CD4-positive, CD25-positive, alpha-beta regulatory T cell (primary cell): ENCODE data around the gene NXN. TPM values are rescaled to one million over a fixed set of nuclear protein-coding genes. Genes with fewer than 3 reads are reported as not detected.
A peak's percentile ranks its signal among the peaks of the same experiment; 100 is the strongest.

Source experiments
- ATAC-seq, 2 donors: fragments of 150-1000 bp; cut with Tn5 transposase; one replicate each; pipeline ENCODE4 v1.10.0; 2021; ENCODE audit warnings: low read depth in 2 of 2, moderate number of reproducible peaks in 2 of 2, moderate library complexity in 1 of 2
- DNase-seq, 3 donors: peaks; one replicate each; pipeline versions ENCODE4 v3.0.0 to v3.0.0-alpha.2; 2012 to 2022; ENCODE audit warnings: mixed read lengths in 1 of 3
- H3K27ac ChIP-seq: one replicate; pipeline ENCODE4 v1.7.0; 2013; ENCODE audit warnings: mild to moderate bottlenecking, low read length; ENCODE audit not compliant: insufficient read depth, poor library complexity, severe bottlenecking
- H3K27me3 ChIP-seq: one replicate; pipeline ENCODE4 v1.7.0; 2013; ENCODE audit warnings: low read length; ENCODE audit not compliant: control insufficient read depth, insufficient read depth
- H3K36me3 ChIP-seq: one replicate; pipeline ENCODE4 v1.7.0; 2013; ENCODE audit warnings: mild to moderate bottlenecking, low read length, moderate library complexity; ENCODE audit not compliant: control insufficient read depth, insufficient read depth
- H3K4me1 ChIP-seq: 2 replicates; pipeline ENCODE4 v1.7.0; 2013; ENCODE audit warnings: mild to moderate bottlenecking, low read length; ENCODE audit not compliant: insufficient read depth, control insufficient read depth, poor library complexity, severe bottlenecking
- H3K4me3 ChIP-seq: one replicate; pipeline ENCODE4 v1.7.0; 2013; ENCODE audit warnings: low read depth, mild to moderate bottlenecking, low read length, moderate library complexity
- H3K9me3 ChIP-seq, 2 experiments: 1 replicate in 1 of 2; 2 replicates in 1 of 2; pipeline ENCODE4 v1.7.0; 2013; ENCODE audit warnings: low read length in 2 of 2, mild to moderate bottlenecking in 1 of 2, moderate library complexity in 1 of 2; ENCODE audit not compliant: control insufficient read depth in 2 of 2
- H3K27ac Mint-ChIP-seq, 3 donors: one replicate each; pipeline ENCODE4 v1.8.0; 2020 to 2022; ENCODE audit warnings: mild to moderate bottlenecking in 3 of 3, mixed read lengths in 3 of 3, moderate library complexity in 2 of 3
- H3K27me3 Mint-ChIP-seq: one replicate; pipeline ENCODE4 v1.8.0; 2022; ENCODE audit warnings: mild to moderate bottlenecking, mixed read lengths
- H3K36me3 Mint-ChIP-seq: one replicate; pipeline ENCODE4 v1.8.0; 2020; ENCODE audit warnings: mixed read lengths
- H3K4me1 Mint-ChIP-seq, 4 donors: one replicate each; pipeline ENCODE4 v1.8.0; 2020 to 2022; ENCODE audit warnings: mixed read lengths in 4 of 4, mild to moderate bottlenecking in 1 of 4
- H3K4me3 Mint-ChIP-seq, 4 donors: one replicate each; pipeline ENCODE4 v1.8.0; 2020 to 2022; ENCODE audit warnings: mild to moderate bottlenecking in 4 of 4, mixed read lengths in 4 of 4, moderate library complexity in 3 of 4
- H3K9me3 Mint-ChIP-seq, 7 donors: one replicate each; pipeline ENCODE4 v1.8.0; 2020 to 2022; ENCODE audit warnings: mixed read lengths in 7 of 7, mild to moderate bottlenecking in 3 of 7, moderate library complexity in 2 of 7
- polyA plus RNA-seq, 4 donors: library from polyadenylated mRNA; unstranded; fragments of 300-500 nt; fragmentation: Illumina TruSeq; gene quantifications; one replicate each; pipeline ENCODE4 v1.2.3, GENCODE V29; 2021
- total RNA-seq: library from RNA; stranded (reverse); gene quantifications from one replicate; pipeline ENCODE4 v1.2.3, GENCODE V29; 2022

NXN gene
- total and polyA plus RNA-seq, 5 donors from 2014 or later: 0.44 to 0.89 (median 0.65) TPM

- Histone ChIP-seq H3K4me3 (no peak overlapping the region), H3K36me3 (peaks cover 64% of the 10 kb centered on the region), H3K4me1 (peaks cover 3% of the 10 kb centered on the region), H3K9me3 (no peaks in the 10 kb centered on the region), H3K27me3 (no peaks in the 10 kb centered on the region), H3K27ac (no peak overlapping the region)
- DNase-seq: no peak
- H3K27ac Mint-ChIP-seq: no peak overlapping the region
- H3K9me3 Mint-ChIP-seq: no peaks in the 10 kb centered on the region
- H3K27me3 Mint-ChIP-seq: no peaks in the 10 kb centered on the region
- H3K36me3 Mint-ChIP-seq: peaks cover 31% of the 10 kb centered on the region
- no peak overlapping the region for H3K4me3 Mint-ChIP-seq
- ATAC-seq: no peak
- peaks cover 2 to 7% (median 3%) of the 10 kb centered on the region in 4 donors for H3K4me1 Mint-ChIP-seq
These were observed 24.6 kb upstream of the NXN start for GRCh38 chr17:1003972-1004768.

- Mint-ChIP-seq H3K4me1 (peaks cover 6 to 12% (median 7%) of the 10 kb centered on the region in 4 donors), H3K9me3 (no peaks in the 10 kb centered on the region), H3K27me3 (no peaks in the 10 kb centered on the region), H3K4me3 (no peak overlapping the region), H3K27ac (no peak overlapping the region), H3K36me3 (peaks cover 31% of the 10 kb centered on the region)
- Histone ChIP-seq H3K27me3 (no peaks in the 10 kb centered on the region), H3K4me3 (no peak overlapping the region), H3K27ac (no peak overlapping the region), H3K36me3 (peaks cover 64% of the 10 kb centered on the region), H3K4me1 (peaks cover 8% of the 10 kb centered on the region), H3K9me3 (no peaks in the 10 kb centered on the region)
- ATAC-seq (no peak), DNase-seq (no peak)
These were observed 24.0 kb upstream of the NXN start for GRCh38 chr17:1003633-1003971.

DNA sequence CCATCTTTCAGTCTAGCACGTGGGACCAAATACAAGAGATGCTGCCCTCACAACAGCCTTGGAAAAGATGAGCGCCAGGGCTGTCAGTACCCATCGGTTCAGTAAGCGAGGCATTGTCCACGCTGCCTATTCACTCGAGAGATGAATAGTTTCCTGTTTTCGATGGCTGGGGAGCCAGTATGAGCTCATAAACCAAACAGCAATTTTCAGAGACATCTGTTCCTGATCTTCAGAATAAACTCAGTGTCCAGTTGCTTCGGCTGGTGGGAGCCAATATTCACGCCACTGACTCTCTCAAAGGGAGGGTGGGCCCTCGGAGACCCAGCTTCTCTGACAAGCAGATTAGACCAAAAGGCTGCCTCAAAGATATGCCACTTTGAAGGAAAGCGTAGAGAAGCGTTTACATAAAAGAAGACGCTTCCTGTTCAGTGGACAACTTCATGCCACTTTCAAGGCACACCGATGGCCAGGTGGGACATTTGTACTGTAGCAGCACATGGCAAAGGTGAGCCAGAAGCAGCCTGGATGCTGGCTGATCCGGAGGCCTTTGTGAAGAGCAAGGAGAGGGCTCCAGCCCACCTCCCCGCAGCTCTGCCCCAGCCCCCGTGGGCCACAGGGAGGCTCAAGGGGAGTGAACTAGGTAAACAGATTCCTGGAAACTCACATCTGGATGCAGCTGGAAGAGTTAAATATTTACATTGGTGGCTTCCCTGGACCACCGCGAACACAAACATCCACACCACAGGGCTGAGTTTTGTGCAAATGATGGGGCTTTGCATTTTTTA is 23.4 kb upstream of the NXN start:
- Mint-ChIP-seq H3K27ac (peak overlapping the region in 1 of 3 donors; percentile 63), H3K36me3 (peaks cover 31% of the 10 kb centered on the region), H3K4me1 (peaks cover 7 to 19% (median 12%) of the 10 kb centered on the region in 4 donors), H3K27me3 (no peaks in the 10 kb centered on the region), H3K9me3 (no peaks in the 10 kb centered on the region), H3K4me3 (no peak overlapping the region)
- DNase-seq: no peak
- Histone ChIP-seq H3K9me3 (no peaks in the 10 kb centered on the region), H3K4me1 (peaks cover 11% of the 10 kb centered on the region), H3K36me3 (peaks cover 60% of the 10 kb centered on the region), H3K27me3 (no peaks in the 10 kb centered on the region), H3K27ac (no peak overlapping the region), H3K4me3 (no peak overlapping the region)
- no peak for ATAC-seq

DNA sequence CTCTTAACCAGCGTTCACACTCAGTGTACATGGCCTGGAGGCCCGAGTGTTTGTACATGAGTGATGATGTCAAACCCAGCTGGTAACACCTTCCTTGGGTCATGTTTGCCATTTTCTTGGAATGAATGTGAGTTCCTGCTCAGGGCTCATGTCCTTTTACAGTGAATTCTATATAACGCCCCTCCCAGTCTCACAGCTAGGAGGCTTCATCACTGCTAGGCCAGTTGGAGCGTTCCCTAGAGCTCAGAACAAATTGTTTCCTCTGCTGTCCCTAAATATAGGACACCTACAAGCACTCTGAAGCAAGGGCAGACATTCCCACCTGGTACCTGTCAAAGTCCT is 22.8 kb upstream of the NXN start:
- H3K9me3 Mint-ChIP-seq: no peaks in the 10 kb centered on the region
- Histone ChIP-seq H3K4me3 (no peak overlapping the region), H3K36me3 (peaks cover 54% of the 10 kb centered on the region), H3K4me1 (peaks cover 17% of the 10 kb centered on the region), H3K27me3 (no peaks in the 10 kb centered on the region), H3K27ac (no peak overlapping the region), H3K9me3 (no peaks in the 10 kb centered on the region)
- H3K36me3 Mint-ChIP-seq: peaks cover 31% of the 10 kb centered on the region
- H3K27me3 Mint-ChIP-seq: no peaks in the 10 kb centered on the region
- H3K4me3 Mint-ChIP-seq: peak overlapping the region in 1 of 4 donors; percentile 53
- peak overlapping the region in 1 of 3 donors; percentile 50 for H3K27ac Mint-ChIP-seq
- ATAC-seq: no peak
- H3K4me1 Mint-ChIP-seq: peaks cover 7 to 25% (median 16%) of the 10 kb centered on the region in 4 donors
- no peak for DNase-seq

DNA sequence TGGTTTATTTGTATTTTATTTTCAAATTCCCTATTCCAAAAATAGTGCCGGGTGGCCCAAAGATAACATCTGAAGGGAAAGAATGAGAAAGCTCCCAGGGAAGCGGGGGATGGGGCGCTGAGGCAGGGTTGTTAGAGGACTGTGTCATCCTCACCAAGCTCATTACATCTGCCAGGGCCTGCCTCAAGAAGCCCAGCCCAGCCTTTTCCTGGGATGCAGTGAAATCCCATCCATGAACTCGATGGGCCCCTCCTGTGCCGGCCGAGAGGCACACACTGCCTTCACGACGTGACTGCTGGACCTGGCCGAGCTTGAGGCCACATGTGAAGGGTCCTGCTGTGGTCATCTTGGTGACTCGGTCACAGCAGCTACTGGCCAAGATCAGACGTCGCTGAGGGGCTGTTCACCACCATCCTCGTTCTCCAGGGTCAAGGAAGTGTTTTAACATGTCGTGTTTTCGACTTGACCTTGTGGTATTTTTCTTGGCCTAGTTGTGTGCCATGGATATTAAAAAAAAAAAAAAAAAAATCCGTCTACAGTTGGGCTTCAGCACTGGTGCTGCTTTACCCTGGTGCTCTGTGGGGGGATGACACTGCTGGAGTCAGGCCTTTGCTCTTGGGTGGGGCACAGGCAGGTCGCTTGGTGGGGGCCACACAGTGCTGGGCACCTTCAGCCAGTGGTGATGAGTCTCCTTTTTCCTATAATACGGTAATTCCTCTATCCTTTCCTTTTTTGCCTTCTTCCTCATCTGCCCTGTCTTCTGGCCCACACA is 22.2 kb upstream of the NXN start:
- H3K27ac ChIP-seq: no peak overlapping the region
- H3K27ac Mint-ChIP-seq: peak overlapping the region in 1 of 3 donors; percentile 50
- H3K4me3 ChIP-seq: no peak overlapping the region
- peaks cover 54% of the 10 kb centered on the region for H3K36me3 ChIP-seq
- ATAC-seq (no peak), DNase-seq (no peak)
- H3K27me3 Mint-ChIP-seq: peaks cover 2% of the 10 kb centered on the region
- peaks cover 20% of the 10 kb centered on the region for H3K4me1 ChIP-seq
- H3K36me3 Mint-ChIP-seq: peaks cover 31% of the 10 kb centered on the region
- peaks cover 10 to 28% (median 18%) of the 10 kb centered on the region in 4 donors for H3K4me1 Mint-ChIP-seq
- no peaks in the 10 kb centered on the region for H3K9me3 ChIP-seq
- H3K27me3 ChIP-seq: no peaks in the 10 kb centered on the region
- H3K9me3 Mint-ChIP-seq: no peaks in the 10 kb centered on the region
- H3K4me3 Mint-ChIP-seq: peak overlapping the region in 1 of 4 donors; percentile 53

- H3K9me3 ChIP-seq: no peaks in the 10 kb centered on the region
- H3K36me3 ChIP-seq: peaks cover 51% of the 10 kb centered on the region
- H3K27me3 ChIP-seq: no peaks in the 10 kb centered on the region
- Mint-ChIP-seq H3K27me3 (peaks cover 6% of the 10 kb centered on the region), H3K9me3 (no peaks in the 10 kb centered on the region), H3K36me3 (peaks cover 31% of the 10 kb centered on the region), H3K4me1 (peaks cover 12 to 33% (median 20%) of the 10 kb centered on the region in 4 donors), H3K4me3 (peak overlapping the region in 1 of 4 donors; percentile 18), H3K27ac (peak overlapping the region in 2 of 3 donors; percentile 36 to 52)
- ATAC-seq (no peak), DNase-seq (no peak)
- H3K27ac ChIP-seq: no peak overlapping the region
- H3K4me1 ChIP-seq: peaks cover 24% of the 10 kb centered on the region
- H3K4me3 ChIP-seq: no peak overlapping the region
These were observed 21.3 kb upstream of the NXN start for GRCh38 chr17:1000597-1001461.

- DNase-seq (no peak), ATAC-seq (no peak)
- no peak overlapping the region for H3K27ac ChIP-seq
- Mint-ChIP-seq H3K4me1 (peaks cover 12 to 33% (median 20%) of the 10 kb centered on the region in 4 donors), H3K36me3 (peaks cover 19% of the 10 kb centered on the region), H3K4me3 (peak overlapping the region; percentile 95 to 99 (median 97)), H3K9me3 (peaks cover 0 to 16% (median 0%) of the 10 kb centered on the region in 7 donors), H3K27me3 (peaks cover 6% of the 10 kb centered on the region), H3K27ac (peak overlapping the region; percentile 70 to 96 (median 95))
- no peaks in the 10 kb centered on the region for H3K27me3 ChIP-seq
- peak overlapping the region; percentile 92 for H3K4me3 ChIP-seq
- H3K36me3 ChIP-seq: peaks cover 35% of the 10 kb centered on the region
- peaks cover 24% of the 10 kb centered on the region for H3K4me1 ChIP-seq
- peaks cover 7 to 15% of the 10 kb centered on the region in 2 experiments for H3K9me3 ChIP-seq
These were observed 18.5 kb upstream of the NXN start for GRCh38 chr17:998111-998510.
